ENCODE data around the gene ZBTB42. TPM values are rescaled to one million over a fixed set of nuclear protein-coding genes. Genes with fewer than 3 reads are reported as not detected.

Gene ZBTB42
- total RNA-seq, 3 donors from 2014 or later: 3.5 to 11.4 (median 9.2) TPM

DNA sequence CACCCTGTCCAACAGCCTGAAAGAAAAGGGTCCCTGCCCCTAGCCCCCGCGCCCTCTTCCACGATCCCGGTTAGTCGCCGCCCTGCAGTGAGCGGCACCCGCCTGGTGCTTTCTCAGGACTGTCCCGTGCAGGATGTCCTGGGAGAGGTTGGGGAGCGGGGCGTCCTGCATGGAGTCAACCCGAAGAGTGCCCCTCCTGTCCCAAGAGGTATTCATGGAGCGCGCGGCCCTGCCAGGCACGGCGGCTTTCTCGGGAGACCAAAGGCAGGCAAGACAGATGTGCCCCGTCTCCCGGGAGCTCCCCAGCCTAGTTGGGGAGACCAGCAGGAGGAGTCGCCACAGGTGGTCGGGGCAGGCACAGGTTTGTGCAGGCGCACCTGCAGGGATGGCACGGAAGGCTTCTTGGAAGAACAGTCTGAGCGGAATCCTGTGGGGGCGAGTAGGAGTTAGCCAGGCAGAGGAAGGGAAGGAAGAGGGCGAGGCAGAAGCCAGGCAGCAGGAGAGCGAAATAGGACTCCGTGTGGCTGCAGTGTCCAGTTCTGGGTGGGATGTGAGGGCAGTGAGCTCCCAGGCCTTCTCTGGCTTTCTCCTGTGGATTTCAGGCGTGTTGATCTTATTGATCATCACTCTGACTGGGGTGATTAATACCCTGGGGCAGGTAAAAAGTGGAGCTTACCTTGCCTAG, 47.2 kb upstream of the ZBTB42 start:
- Histone ChIP-seq H3K4me1 (peaks cover 3 to 9% of the 10 kb centered on the region in 2 donors), H3K9me3 (no peaks in the 10 kb centered on the region), H3K36me3 (peaks cover 4% of the 10 kb centered on the region), H3K4me3 (peak overlapping the region; percentile 87 to 98 (median 97)), H3K27ac (peak overlapping the region; percentile 89 to 91), H3K27me3 (no peaks in the 10 kb centered on the region)
- TF ChIP-seq POLR2AphosphoS5 (IDR thresholded peaks at IDR 0.05) (no peak), CTCF (IDR thresholded peaks at IDR 0.05) (no peak), POLR2A (IDR thresholded peaks at IDR 0.05) (no peak)
- DNase-seq (ENCODE audit: low spot score in 2 of 2): no peak
- intact Hi-C loops (cut with DNase I; ENCODE audit: low total_unique reads): no loop called here

GRCh38 chr14:104754213-104754851, 46.6 kb upstream of the ZBTB42 start:
- peak overlapping the region; percentile 87 to 98 (median 97) for H3K4me3 ChIP-seq
- DNase-seq (ENCODE audit: low spot score in 2 of 2): no peak
- H3K36me3 ChIP-seq: peaks cover 4% of the 10 kb centered on the region
- no peak for TF ChIP-seq POLR2AphosphoS5 (IDR thresholded peaks at IDR 0.05)
- no peak for TF ChIP-seq POLR2A (IDR thresholded peaks at IDR 0.05)
- no peak for TF ChIP-seq CTCF (IDR thresholded peaks at IDR 0.05)
- H3K27ac ChIP-seq: peak overlapping the region in 1 of 2 donors; percentile 91
- no peaks in the 10 kb centered on the region for H3K9me3 ChIP-seq
- peaks cover 3 to 9% of the 10 kb centered on the region in 2 donors for H3K4me1 ChIP-seq
- H3K27me3 ChIP-seq: no peaks in the 10 kb centered on the region
- intact Hi-C loops (cut with DNase I; ENCODE audit: low total_unique reads): no loop called here

- intact Hi-C loops (cut with DNase I; ENCODE audit: low total_unique reads): no loop called here
Measured at GRCh38 chr14:104755621-104756020, 45.3 kb upstream of the ZBTB42 start.

GRCh38 chr14:104756477-104757237, 44.2 kb upstream of the ZBTB42 start:
- Histone ChIP-seq H3K36me3 (peaks cover 4% of the 10 kb centered on the region), H3K9me3 (no peaks in the 10 kb centered on the region), H3K4me3 (no peak overlapping the region), H3K4me1 (peaks cover 3 to 9% of the 10 kb centered on the region in 2 donors), H3K27ac (no peak overlapping the region), H3K27me3 (no peaks in the 10 kb centered on the region)
- intact Hi-C loops (cut with DNase I; ENCODE audit: low total_unique reads): no loop called here
- TF ChIP-seq POLR2A (IDR thresholded peaks at IDR 0.05) (no peak), POLR2AphosphoS5 (IDR thresholded peaks at IDR 0.05) (no peak), CTCF (IDR thresholded peaks at IDR 0.05) (no peak)
- DNase-seq (ENCODE audit: low spot score in 2 of 2): no peak

More at GRCh38 chr14:104755621-104756020, 45.3 kb upstream of the ZBTB42 start:
- TF ChIP-seq CTCF (IDR thresholded peaks at IDR 0.05) (no peak), POLR2AphosphoS5 (IDR thresholded peaks at IDR 0.05) (no peak), POLR2A (IDR thresholded peaks at IDR 0.05) (no peak)
- no peaks in the 10 kb centered on the region for H3K27me3 ChIP-seq
- H3K4me1 ChIP-seq: peaks cover 3 to 9% of the 10 kb centered on the region in 2 donors
- peaks cover 4% of the 10 kb centered on the region for H3K36me3 ChIP-seq
- H3K4me3 ChIP-seq: no peak overlapping the region
- H3K27ac ChIP-seq: no peak overlapping the region
- H3K9me3 ChIP-seq: no peaks in the 10 kb centered on the region
- no peak for DNase-seq (ENCODE audit: low spot score in 2 of 2)

GRCh38 chr14:104757238-104757585, 43.7 kb upstream of the ZBTB42 start:
- Histone ChIP-seq H3K36me3 (peaks cover 4% of the 10 kb centered on the region), H3K4me1 (peaks cover under 1 to 9% of the 10 kb centered on the region in 2 donors), H3K27ac (no peak overlapping the region), H3K27me3 (no peaks in the 10 kb centered on the region), H3K4me3 (no peak overlapping the region), H3K9me3 (no peaks in the 10 kb centered on the region)
- TF ChIP-seq CTCF (IDR thresholded peaks at IDR 0.05) (no peak), POLR2AphosphoS5 (IDR thresholded peaks at IDR 0.05) (no peak), POLR2A (IDR thresholded peaks at IDR 0.05) (no peak)
- intact Hi-C loops (cut with DNase I; ENCODE audit: low total_unique reads): no loop called here
- DNase-seq (ENCODE audit: low spot score in 2 of 2): no peak
